OCI-LY3 (cell line): ENCODE results near the gene PIAS4.

Experiments
- H2AFZ ChIP-seq: fragments of 200-600, 300-600 bp; shearing (Covaris generic); 2 replicates; pipeline ENCODE4 v1.6.0; 2014; ENCODE audit warnings: antibody characterized with exemption, low read depth, low read length
- H3K27ac ChIP-seq: fragments of 200-600, 300-600 bp; sonication (generic); 2 replicates; pipeline ENCODE4 v1.5.1; 2014; ENCODE audit warnings: mild to moderate bottlenecking, low read length, moderate library complexity, mixed read lengths
- H3K27me3 ChIP-seq: fragments of 200-600, 300-600 bp; sonication (generic); 2 replicates; pipeline ENCODE4 v1.6.1; 2014; ENCODE audit warnings: low read depth, low read length, mixed read lengths
- H3K36me3 ChIP-seq: fragments of 200-600, 300-600 bp; sonication (generic); replicated peaks from 2 replicates; pipeline ENCODE3; 2014; ENCODE audit warnings: low read depth, low read length, mixed read lengths
- H3K4me1 ChIP-seq: fragments of 300-600, 200-600 bp; sonication (generic); 2 replicates; pipeline ENCODE4 v1.6.1; 2014; ENCODE audit warnings: low read length, mixed read lengths
- H3K4me2 ChIP-seq: fragments of 200-600, 300-600 bp; sonication (generic); 2 replicates; pipeline ENCODE4 v1.6.1; 2014; ENCODE audit warnings: low read length, mixed read lengths
- H3K4me3 ChIP-seq: fragments of 300-600, 200-600 bp; sonication (generic); 2 replicates; pipeline ENCODE4 v1.5.1; 2014; ENCODE audit warnings: antibody characterized with exemption, mild to moderate bottlenecking, low read length, moderate library complexity
- H3K79me2 ChIP-seq: fragments of 300-600, 200-600 bp; shearing (Covaris generic); 2 replicates; pipeline ENCODE4 v1.6.1; 2014; ENCODE audit warnings: mild to moderate bottlenecking, low read length, mixed read lengths
- H3K9ac ChIP-seq: fragments of 300-600, 200-600 bp; shearing (Covaris generic); 2 replicates; pipeline ENCODE4 v1.6.0; 2014; ENCODE audit warnings: mild to moderate bottlenecking, low read length, moderate library complexity
- H3K9me3 ChIP-seq: fragments of 200-600, 300-600 bp; shearing (Covaris generic); 2 replicates; pipeline ENCODE4 v1.6.1; 2014; ENCODE audit warnings: low read length, mixed read lengths; ENCODE audit not compliant: insufficient read depth
- H4K20me1 ChIP-seq: fragments of 200-600, 300-600 bp; sonication (generic); 2 replicates; pipeline ENCODE4 v1.6.1; 2016; ENCODE audit warnings: low read length, mixed read lengths; ENCODE audit not compliant: insufficient read depth
- CTCF ChIP-seq: fragments of 200-600, 300-600 bp; sonication (generic); IDR thresholded peaks from 2 replicates; pipeline ENCODE4 v1.5.1; 2014; ENCODE audit warnings: antibody characterized with exemption, low read length, low read depth
- EZH2phosphoT487 ChIP-seq: fragments of 200-600 bp; shearing (Covaris generic); IDR thresholded peaks from 2 replicates; pipeline ENCODE4 v1.6.1; 2018; ENCODE audit warnings: antibody characterized with exemption, mixed run types, low read depth

PIAS4 gene

GRCh38 chr19:4068047-4068966 lies 60.8 kb downstream of the PIAS4 start:
- peak overlapping the region; percentile 87 for H3K4me2 ChIP-seq
- H3K4me3 ChIP-seq = peak overlapping the region; percentile 96
- peaks cover 10% of the 10 kb centered on the region for H3K36me3 ChIP-seq
- no peak overlapping the region; the same call in 1 of the 2 replicates for H2AFZ ChIP-seq
- H3K9ac ChIP-seq = peak overlapping the region; percentile 98
- H3K27ac ChIP-seq = no peak overlapping the region
- peaks cover 6% of the 10 kb centered on the region; the same call in 1 of the 2 replicates for H3K27me3 ChIP-seq
- peaks cover 25% of the 10 kb centered on the region for H3K79me2 ChIP-seq
- H3K9me3 ChIP-seq = no peaks in the 10 kb centered on the region
- peaks cover 16% of the 10 kb centered on the region for H4K20me1 ChIP-seq
- TF ChIP-seq CTCF (no peak), EZH2phosphoT487 (no peak)
- H3K4me1 ChIP-seq = peaks cover 15% of the 10 kb centered on the region

GRCh38 chr19:4069331-4069959 lies 61.9 kb downstream of the PIAS4 start:
- Histone ChIP-seq H3K4me3 (no peak overlapping the region), H3K36me3 (no peaks in the 10 kb centered on the region), H3K79me2 (peaks cover 13% of the 10 kb centered on the region), H3K4me2 (no peak overlapping the region), H3K27me3 (peaks cover 6% of the 10 kb centered on the region; the same call in 1 of the 2 replicates), H2AFZ (no peak overlapping the region), H3K9ac (no peak overlapping the region), H3K4me1 (peaks cover 11% of the 10 kb centered on the region), H4K20me1 (peaks cover 5% of the 10 kb centered on the region; the same call in 1 of the 2 replicates), H3K9me3 (no peaks in the 10 kb centered on the region), H3K27ac (no peak overlapping the region)
- TF ChIP-seq CTCF = no peak

- no peak for TF ChIP-seq CTCF
- Histone ChIP-seq H3K4me3 (no peak overlapping the region), H3K27me3 (peaks cover 6% of the 10 kb centered on the region; the same call in 1 of the 2 replicates), H3K36me3 (no peaks in the 10 kb centered on the region), H3K9ac (no peak overlapping the region), H3K79me2 (peaks cover under 1% of the 10 kb centered on the region; the same call in 1 of the 2 replicates), H2AFZ (no peak overlapping the region), H4K20me1 (no peaks in the 10 kb centered on the region), H3K4me2 (no peak overlapping the region), H3K9me3 (no peaks in the 10 kb centered on the region), H3K27ac (no peak overlapping the region), H3K4me1 (peaks cover 11% of the 10 kb centered on the region)
Observed at GRCh38 chr19:4071610-4072009, 64.1 kb downstream of the PIAS4 start.

- no peak overlapping the region for H3K9ac ChIP-seq
- no peaks in the 10 kb centered on the region for H3K9me3 ChIP-seq
- H3K4me1 ChIP-seq = peaks cover 12% of the 10 kb centered on the region
- H2AFZ ChIP-seq = no peak overlapping the region
- TF ChIP-seq CTCF (no peak), EZH2phosphoT487 (no peak)
- H3K4me3 ChIP-seq = no peak overlapping the region
- no peaks in the 10 kb centered on the region for H3K27me3 ChIP-seq
- H3K36me3 ChIP-seq = no peaks in the 10 kb centered on the region
- no peak overlapping the region for H3K4me2 ChIP-seq
- no peaks in the 10 kb centered on the region for H3K79me2 ChIP-seq
- H3K27ac ChIP-seq = no peak overlapping the region
- no peaks in the 10 kb centered on the region for H4K20me1 ChIP-seq
Observed at GRCh38 chr19:4075373-4075772, 67.8 kb downstream of the PIAS4 start.
